MM.1S (cell line): ENCODE data around the gene NR1I3.
"Not testable (repeated sequence)": the region's sequence is repeated elsewhere in the genome, so short reads cannot be mapped to it uniquely, and the experiment has no call there.

Experiments used
- DNase-seq: peaks from one replicate; pipeline ENCODE4 v3.0.0-alpha.2; 2015
- H2AFZ ChIP-seq: fragments of 300-600 bp; sonication (generic); 2 replicates; pipeline ENCODE4 v1.6.0; 2016; ENCODE audit warnings: antibody characterized with exemption, low read length
- H3F3A ChIP-seq: fragments of 300-600 bp; sonication (generic); 2 replicates; pipeline ENCODE4 v1.6.1; 2016; ENCODE audit warnings: mild to moderate bottlenecking, antibody characterized with exemption, low read length, moderate library complexity, mixed read lengths; ENCODE audit not compliant: insufficient read depth
- H3K27ac ChIP-seq: fragments of 300-600 bp; sonication (generic); 2 replicates; pipeline ENCODE4 v1.5.1; 2016; ENCODE audit warnings: mild to moderate bottlenecking, low read length
- H3K27me3 ChIP-seq: fragments of 300-600 bp; sonication (generic); replicated peaks from 2 replicates; pipeline ENCODE4 v1.6.0; 2016; ENCODE audit warnings: low read length; ENCODE audit not compliant: insufficient read depth
- H3K36me3 ChIP-seq: fragments of 300-600 bp; sonication (generic); replicated peaks from 2 replicates; pipeline ENCODE4 v1.6.1; 2016; ENCODE audit warnings: mild to moderate bottlenecking, low read length, mixed read lengths; ENCODE audit not compliant: insufficient read depth
- H3K4me1 ChIP-seq: fragments of 300-600 bp; sonication (generic); 2 replicates; pipeline ENCODE4 v1.6.1; 2016; ENCODE audit warnings: low read length, mixed read lengths
- H3K4me2 ChIP-seq: fragments of 300-600 bp; sonication (generic); 2 replicates; pipeline ENCODE4 v1.6.0; 2016; ENCODE audit warnings: low read depth, low read length
- H3K4me3 ChIP-seq: fragments of 300-600 bp; sonication (generic); 2 replicates; pipeline ENCODE4 v1.5.1; 2016; ENCODE audit warnings: low read length, mixed read lengths
- H3K79me2 ChIP-seq: fragments of 300-600 bp; sonication (generic); 2 replicates; pipeline ENCODE4 v1.6.1; 2016; ENCODE audit warnings: mixed run types, low read length, mixed read lengths
- H3K9ac ChIP-seq: fragments of 300-600 bp; sonication (generic); 2 replicates; pipeline ENCODE4 v1.6.1; 2016; ENCODE audit warnings: low read length, mixed read lengths
- H3K9me2 ChIP-seq: fragments of 300-600 bp; sonication (generic); replicated peaks from 2 replicates; pipeline ENCODE4 v1.6.1; 2016; ENCODE audit warnings: mild to moderate bottlenecking, low read length, mixed read lengths; ENCODE audit not compliant: insufficient read depth
- H3K9me3 ChIP-seq: fragments of 300-600 bp; sonication (generic); replicated peaks from 2 replicates; pipeline ENCODE4 v1.6.1; 2016; ENCODE audit warnings: mild to moderate bottlenecking, low read length, mixed read lengths; ENCODE audit not compliant: insufficient read depth
- H4K20me1 ChIP-seq: fragments of 300-600 bp; sonication (generic); 2 replicates; pipeline ENCODE4 v1.6.1; 2016; ENCODE audit warnings: mild to moderate bottlenecking, low read length, moderate library complexity, mixed read lengths; ENCODE audit not compliant: insufficient read depth
- EZH2 ChIP-seq: fragments of 300-600 bp; sonication (generic); optimal IDR thresholded peaks from 2 replicates; pipeline ENCODE3; 2017; ENCODE audit warnings: low read depth, mild to moderate bottlenecking, antibody characterized with exemption, low read length, mixed read lengths
- EZH2phosphoT487 ChIP-seq: fragments of 300-600 bp; sonication (generic); IDR thresholded peaks from 2 replicates; pipeline ENCODE4 v1.6.1; 2018; ENCODE audit warnings: antibody characterized with exemption, low read length
- TF ChIP-seq, protein P1 (sequence below): fragments of 300-600 bp; sonication (generic); IDR thresholded peaks from 2 replicates; pipeline ENCODE4 v1.5.1; 2016; ENCODE audit warnings: antibody characterized with exemption, low read length, mixed read lengths

Gene NR1I3

DNA sequence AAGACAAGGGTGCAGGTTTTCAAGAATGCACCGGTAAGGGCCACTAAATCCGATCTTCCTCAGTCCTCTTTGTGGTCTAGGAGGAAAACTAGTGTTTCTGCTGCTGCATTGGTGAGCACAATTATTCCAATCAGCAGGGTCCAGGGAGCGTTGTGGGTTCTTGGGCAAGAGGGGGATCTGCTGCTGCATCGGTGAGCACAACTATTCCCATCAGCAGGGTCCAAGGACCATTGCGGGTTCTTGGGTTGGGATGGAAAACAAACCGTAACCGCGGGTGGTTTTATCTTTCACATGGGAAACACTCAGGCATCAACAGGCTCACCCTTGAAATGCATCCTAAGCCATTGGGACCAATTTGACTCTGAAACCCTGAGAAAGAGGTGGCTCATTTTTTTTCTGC, 13.6 kb upstream of the NR1I3 start:
- Histone ChIP-seq H3K79me2 (no peaks in the 10 kb centered on the region), H3K9me3 (no peaks in the 10 kb centered on the region), H3K27ac (no peak overlapping the region), H3K4me3 (no peak overlapping the region), H3K9me2 (no peaks in the 10 kb centered on the region), H3F3A (no peaks in the 10 kb centered on the region), H3K27me3 (no peaks in the 10 kb centered on the region), H3K4me1 (no peaks in the 10 kb centered on the region), H3K4me2 (no peak overlapping the region), H2AFZ (no peak overlapping the region), H3K9ac (no peak overlapping the region), H4K20me1 (no peaks in the 10 kb centered on the region), H3K36me3 (no peaks in the 10 kb centered on the region)
- no peak for DNase-seq
- TF ChIP-seq EZH2 (no peak), EZH2phosphoT487 (no peak)
- TF ChIP-seq, protein P1, sequence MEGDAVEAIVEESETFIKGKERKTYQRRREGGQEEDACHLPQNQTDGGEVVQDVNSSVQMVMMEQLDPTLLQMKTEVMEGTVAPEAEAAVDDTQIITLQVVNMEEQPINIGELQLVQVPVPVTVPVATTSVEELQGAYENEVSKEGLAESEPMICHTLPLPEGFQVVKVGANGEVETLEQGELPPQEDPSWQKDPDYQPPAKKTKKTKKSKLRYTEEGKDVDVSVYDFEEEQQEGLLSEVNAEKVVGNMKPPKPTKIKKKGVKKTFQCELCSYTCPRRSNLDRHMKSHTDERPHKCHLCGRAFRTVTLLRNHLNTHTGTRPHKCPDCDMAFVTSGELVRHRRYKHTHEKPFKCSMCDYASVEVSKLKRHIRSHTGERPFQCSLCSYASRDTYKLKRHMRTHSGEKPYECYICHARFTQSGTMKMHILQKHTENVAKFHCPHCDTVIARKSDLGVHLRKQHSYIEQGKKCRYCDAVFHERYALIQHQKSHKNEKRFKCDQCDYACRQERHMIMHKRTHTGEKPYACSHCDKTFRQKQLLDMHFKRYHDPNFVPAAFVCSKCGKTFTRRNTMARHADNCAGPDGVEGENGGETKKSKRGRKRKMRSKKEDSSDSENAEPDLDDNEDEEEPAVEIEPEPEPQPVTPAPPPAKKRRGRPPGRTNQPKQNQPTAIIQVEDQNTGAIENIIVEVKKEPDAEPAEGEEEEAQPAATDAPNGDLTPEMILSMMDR = no peak

DNA sequence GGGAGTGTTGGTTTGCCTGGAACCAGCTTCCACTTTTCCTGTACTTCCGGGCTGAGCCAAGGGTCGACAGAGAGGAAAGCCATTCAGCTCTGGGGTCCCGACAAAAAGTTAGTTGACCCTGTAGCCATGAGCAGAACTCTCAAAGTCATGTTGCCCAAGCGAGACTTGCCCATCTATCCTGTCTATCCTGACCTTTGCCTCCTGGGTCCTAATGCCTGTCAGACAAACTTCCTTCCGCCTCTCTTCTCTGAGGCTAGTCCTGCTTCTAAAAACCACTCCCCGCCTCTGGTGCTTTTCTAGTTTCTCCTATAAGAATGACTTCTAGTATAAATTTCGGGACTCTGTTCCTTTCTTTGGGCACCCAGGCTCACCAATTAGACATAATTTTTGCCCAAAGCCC, 12.8 kb upstream of the NR1I3 start:
- H3K9me2 ChIP-seq = no peaks in the 10 kb centered on the region
- H2AFZ ChIP-seq = no peak overlapping the region
- H3K27me3 ChIP-seq = no peaks in the 10 kb centered on the region
- no peaks in the 10 kb centered on the region for H4K20me1 ChIP-seq
- H3K9ac ChIP-seq = no peak overlapping the region
- no peak for DNase-seq
- no peaks in the 10 kb centered on the region for H3F3A ChIP-seq
- no peaks in the 10 kb centered on the region for H3K36me3 ChIP-seq
- no peaks in the 10 kb centered on the region for H3K79me2 ChIP-seq
- H3K4me1 ChIP-seq = no peaks in the 10 kb centered on the region
- H3K4me3 ChIP-seq = no peak overlapping the region
- H3K27ac ChIP-seq = no peak overlapping the region
- no peaks in the 10 kb centered on the region for H3K9me3 ChIP-seq
- TF ChIP-seq EZH2phosphoT487 (no peak), EZH2 (no peak)
- TF ChIP-seq, protein P1 = no peak
- no peak overlapping the region for H3K4me2 ChIP-seq

DNA sequence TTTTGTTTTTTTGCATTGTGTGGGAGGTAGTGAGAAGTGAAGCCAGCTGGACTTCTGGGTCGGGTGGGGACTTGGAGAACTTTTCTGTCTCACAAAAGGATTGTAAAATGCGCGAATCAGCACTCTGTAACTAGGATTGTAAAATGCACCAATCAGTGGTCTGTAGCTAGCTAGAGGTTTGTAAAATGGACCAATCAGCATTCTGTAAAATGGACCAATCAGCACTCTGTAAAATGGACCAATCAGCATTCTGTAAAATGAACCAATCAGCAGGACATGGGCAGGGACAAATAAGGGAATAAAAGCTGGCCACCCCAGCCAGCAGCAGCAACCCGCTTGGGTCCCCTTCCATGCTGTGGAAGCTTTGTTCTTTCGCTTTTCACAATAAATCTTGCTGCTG, 12.1 kb upstream of the NR1I3 start:
- not testable (repeated sequence) for H3F3A ChIP-seq, H3K4me2 ChIP-seq, H3K27me3 ChIP-seq

DNA sequence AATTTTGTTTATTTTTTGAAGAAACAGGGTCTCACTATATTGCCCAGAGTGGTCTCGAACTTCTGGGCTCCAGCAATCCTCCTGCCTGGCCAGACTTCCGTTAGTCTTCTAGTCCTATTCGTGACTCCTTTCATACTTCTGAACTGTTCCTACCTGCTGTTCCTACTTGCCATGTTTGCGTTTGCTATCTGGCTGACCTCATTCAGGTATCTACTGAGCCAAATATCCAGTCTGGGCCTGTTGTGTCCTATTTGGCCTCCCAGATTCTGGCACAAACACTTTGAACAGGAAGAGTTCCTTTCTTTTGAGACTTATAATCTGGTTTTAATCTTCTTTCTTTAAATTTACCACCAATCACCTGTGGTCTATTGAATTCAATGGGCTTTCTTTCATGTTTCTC, 6.9 kb upstream of the NR1I3 start:
- no peak overlapping the region for H3K27ac ChIP-seq
- H3K79me2 ChIP-seq = no peaks in the 10 kb centered on the region
- no peak for TF ChIP-seq EZH2
- TF ChIP-seq, protein P1 = no peak
- no peak for TF ChIP-seq EZH2phosphoT487
- no peaks in the 10 kb centered on the region for H3F3A ChIP-seq
- no peaks in the 10 kb centered on the region for H3K9me3 ChIP-seq
- no peaks in the 10 kb centered on the region for H3K9me2 ChIP-seq
- H3K4me3 ChIP-seq = no peak overlapping the region
- H4K20me1 ChIP-seq = no peaks in the 10 kb centered on the region
- H3K9ac ChIP-seq = no peak overlapping the region
- H3K36me3 ChIP-seq = no peaks in the 10 kb centered on the region
- no peak for DNase-seq
- H2AFZ ChIP-seq = no peak overlapping the region
- H3K27me3 ChIP-seq = no peaks in the 10 kb centered on the region
- H3K4me2 ChIP-seq = no peak overlapping the region
- H3K4me1 ChIP-seq = no peaks in the 10 kb centered on the region

More for the DNA sequence above, 12.1 kb upstream of the NR1I3 start:
- not testable (repeated sequence) for H3K9me3 ChIP-seq, H2AFZ ChIP-seq, H3K4me3 ChIP-seq, H4K20me1 ChIP-seq, H3K36me3 ChIP-seq, H3K9ac ChIP-seq, H3K79me2 ChIP-seq, H3K4me1 ChIP-seq, H3K9me2 ChIP-seq, DNase-seq, H3K27ac ChIP-seq
